Ascending aorta (tissue), 2 donors: ENCODE measurements around the gene FBXO38. TPM values are rescaled to one million over a fixed set of nuclear protein-coding genes. Genes with fewer than 3 reads are reported as not detected.

Experiments used
- DNase-seq, 2 donors: peaks; one replicate each; pipeline ENCODE4 v3.0.0-alpha.2; 2019; ENCODE audit warnings: low spot score in 2 of 2
- H3K27ac ChIP-seq, 2 donors: fragments of 200-600 bp; sonication (generic); one replicate each; pipeline ENCODE4 v1.5.1; 2016 to 2017; ENCODE audit warnings: mild to moderate bottlenecking in 1 of 2
- H3K27me3 ChIP-seq: fragments of 200-600 bp; sonication (generic); one replicate; pipeline ENCODE4 v1.5.1; 2017
- H3K36me3 ChIP-seq, 2 donors: fragments of 200-600 bp; sonication (generic); one replicate each; pipeline ENCODE4 v1.5.1; 2016
- H3K4me1 ChIP-seq, 2 donors: fragments of 200-600 bp; sonication (generic); one replicate each; pipeline ENCODE4 v1.5.1; 2016 to 2017; ENCODE audit warnings: mild to moderate bottlenecking in 1 of 2
- H3K4me3 ChIP-seq, 2 donors: fragments of 200-600 bp; sonication (generic); one replicate each; pipeline ENCODE4 v1.5.1; 2016 to 2017; ENCODE audit warnings: mild to moderate bottlenecking in 1 of 2
- H3K9me3 ChIP-seq, 2 donors: fragments of 200-600 bp; sonication (generic); one replicate each; pipeline ENCODE4 v1.5.1; 2016
- intact Hi-C: fragments of 100-400 bp; cut with DNase I; formaldehyde crosslinking; loops from one replicate; pipeline ENCODE4 v1.15.1; 2023
- total RNA-seq: library from RNA; depleted of rRNA; stranded (reverse); fragments of >200 nt; gene quantifications from one replicate; pipeline ENCODE4 v1.1.0, GENCODE V29; 2016
- TF ChIP-seq, protein P1 (sequence below), 3 experiments: fragments of 200-600 bp in 2 of 3; fragments of 450-650 bp in 1 of 3; sonication (generic) in 2 of 3; IDR thresholded peaks; one replicate each; pipeline ENCODE4 v1.5.1; 2016 to 2019; ENCODE audit warnings: antibody characterized with exemption in 3 of 3, mild to moderate bottlenecking in 1 of 3, moderate library complexity in 1 of 3

The FBXO38 gene
- total RNA-seq, 1 donor from 2014 or later: 12.1 TPM

DNA sequence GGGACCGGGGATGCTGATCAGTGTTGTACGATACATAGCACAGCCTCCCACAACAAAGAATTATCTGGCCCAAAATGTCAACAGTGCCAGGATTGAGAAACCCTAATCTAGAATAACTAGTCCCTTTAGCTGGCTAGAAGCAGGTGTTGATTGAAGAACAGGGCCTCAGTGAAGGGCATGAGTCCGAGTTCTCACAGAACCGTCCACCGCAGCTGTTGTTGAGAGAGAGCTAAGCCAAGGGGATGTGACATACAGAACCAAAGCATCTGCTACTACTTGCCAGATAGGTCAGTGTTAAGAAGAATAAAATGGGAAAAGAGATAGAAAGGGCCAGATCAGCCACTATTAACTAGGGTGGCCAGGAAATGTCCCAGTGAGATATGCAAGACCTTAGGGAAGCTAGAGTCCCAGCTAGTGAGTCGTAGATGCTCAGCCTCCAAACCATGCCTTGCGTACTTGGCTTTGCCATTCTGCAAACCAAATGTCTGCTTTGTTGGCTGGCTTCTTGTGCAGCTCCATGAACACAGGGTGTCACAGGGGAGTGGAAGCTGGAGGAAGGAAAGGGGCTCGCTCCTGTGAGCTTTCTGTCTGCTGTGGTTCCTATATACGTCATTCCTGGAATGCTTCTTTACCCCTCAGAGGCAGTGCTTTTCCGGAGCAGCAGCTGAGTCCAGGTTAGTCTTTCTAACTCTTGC lies 68.9 kb downstream of the FBXO38 start:
- H3K36me3 ChIP-seq: no peaks in the 10 kb centered on the region
- H3K27ac ChIP-seq: no peak overlapping the region
- H3K9me3 ChIP-seq: no peaks in the 10 kb centered on the region
- no peak for DNase-seq
- TF ChIP-seq, protein P1, sequence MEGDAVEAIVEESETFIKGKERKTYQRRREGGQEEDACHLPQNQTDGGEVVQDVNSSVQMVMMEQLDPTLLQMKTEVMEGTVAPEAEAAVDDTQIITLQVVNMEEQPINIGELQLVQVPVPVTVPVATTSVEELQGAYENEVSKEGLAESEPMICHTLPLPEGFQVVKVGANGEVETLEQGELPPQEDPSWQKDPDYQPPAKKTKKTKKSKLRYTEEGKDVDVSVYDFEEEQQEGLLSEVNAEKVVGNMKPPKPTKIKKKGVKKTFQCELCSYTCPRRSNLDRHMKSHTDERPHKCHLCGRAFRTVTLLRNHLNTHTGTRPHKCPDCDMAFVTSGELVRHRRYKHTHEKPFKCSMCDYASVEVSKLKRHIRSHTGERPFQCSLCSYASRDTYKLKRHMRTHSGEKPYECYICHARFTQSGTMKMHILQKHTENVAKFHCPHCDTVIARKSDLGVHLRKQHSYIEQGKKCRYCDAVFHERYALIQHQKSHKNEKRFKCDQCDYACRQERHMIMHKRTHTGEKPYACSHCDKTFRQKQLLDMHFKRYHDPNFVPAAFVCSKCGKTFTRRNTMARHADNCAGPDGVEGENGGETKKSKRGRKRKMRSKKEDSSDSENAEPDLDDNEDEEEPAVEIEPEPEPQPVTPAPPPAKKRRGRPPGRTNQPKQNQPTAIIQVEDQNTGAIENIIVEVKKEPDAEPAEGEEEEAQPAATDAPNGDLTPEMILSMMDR (IDR thresholded peaks at IDR 0.05): no peak
- intact Hi-C loops: no loop called here
- no peaks in the 10 kb centered on the region for H3K27me3 ChIP-seq
- H3K4me3 ChIP-seq: no peak overlapping the region
- no peaks in the 10 kb centered on the region for H3K4me1 ChIP-seq

DNA sequence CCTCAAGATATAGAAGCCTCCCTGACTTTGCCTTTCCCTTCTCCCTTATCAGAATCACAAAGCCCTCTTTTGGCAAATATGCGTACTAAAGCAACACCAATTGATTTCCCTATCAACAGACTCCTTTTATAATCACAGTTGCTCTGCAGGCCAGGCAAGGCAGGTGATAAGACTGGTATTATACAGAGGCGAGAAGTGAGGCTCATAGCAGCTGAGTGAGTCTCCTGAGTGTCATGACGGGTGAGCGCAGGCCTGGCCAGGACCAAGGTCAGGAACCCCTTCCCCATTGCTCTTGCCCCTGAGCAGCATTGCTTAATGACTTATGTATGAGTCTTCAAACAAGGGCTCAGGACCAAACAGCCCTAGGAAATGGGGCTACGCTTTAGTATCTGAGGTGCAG lies 70.8 kb downstream of the FBXO38 start:
- DNase-seq: no peak
- no peaks in the 10 kb centered on the region for H3K9me3 ChIP-seq
- no peak overlapping the region for H3K27ac ChIP-seq
- H3K4me3 ChIP-seq: no peak overlapping the region
- intact Hi-C loops: no loop called here
- H3K27me3 ChIP-seq: no peaks in the 10 kb centered on the region
- no peaks in the 10 kb centered on the region for H3K4me1 ChIP-seq
- no peaks in the 10 kb centered on the region for H3K36me3 ChIP-seq
- TF ChIP-seq, protein P1 (IDR thresholded peaks at IDR 0.05): no peak

DNA sequence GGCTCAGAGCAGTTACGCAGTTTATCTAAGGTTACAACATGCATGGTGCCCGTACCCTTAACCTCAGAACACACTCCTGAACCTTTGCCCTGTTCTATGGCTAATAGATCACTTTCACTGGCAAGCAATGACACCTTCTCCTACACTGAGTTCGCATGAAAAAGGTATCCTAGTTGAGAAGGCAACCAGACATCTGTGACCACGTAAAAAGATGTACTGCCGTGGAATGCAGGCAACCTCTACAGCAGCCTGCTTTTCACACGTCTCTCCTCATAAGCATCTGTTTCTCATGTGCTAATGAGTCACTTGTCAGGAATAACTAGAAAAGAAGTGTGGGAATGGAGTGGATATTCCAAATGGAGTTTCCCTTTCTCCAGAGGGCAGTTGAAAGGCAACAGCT lies 71.4 kb downstream of the FBXO38 start:
- intact Hi-C loops: no loop called here
- no peaks in the 10 kb centered on the region for H3K9me3 ChIP-seq
- TF ChIP-seq, protein P1 (IDR thresholded peaks at IDR 0.05): no peak
- no peaks in the 10 kb centered on the region for H3K4me1 ChIP-seq
- no peak overlapping the region for H3K4me3 ChIP-seq
- DNase-seq: no peak
- no peaks in the 10 kb centered on the region for H3K27me3 ChIP-seq
- no peaks in the 10 kb centered on the region for H3K36me3 ChIP-seq
- H3K27ac ChIP-seq: no peak overlapping the region

DNA sequence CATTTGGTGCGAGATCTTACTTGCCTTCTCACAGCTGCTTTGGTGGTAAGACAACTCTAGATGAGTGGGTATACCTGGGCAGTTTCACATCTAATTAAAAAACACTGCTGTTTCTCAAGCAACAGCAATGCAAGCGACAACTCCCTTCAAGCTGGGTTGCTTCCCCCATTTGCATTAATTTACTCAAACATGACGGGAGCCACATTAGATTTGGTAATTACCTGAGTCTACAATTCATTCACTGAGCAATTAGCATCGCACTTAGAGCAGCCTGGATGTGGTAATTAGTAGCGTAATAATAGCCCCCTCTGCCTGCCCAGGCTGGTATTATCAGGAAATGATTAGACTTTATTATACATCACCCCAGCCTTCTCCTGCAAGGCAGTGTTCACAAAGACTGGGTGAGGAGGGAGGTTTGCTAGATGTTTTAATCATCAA lies 73.4 kb downstream of the FBXO38 start:
- Histone ChIP-seq H3K9me3 (no peaks in the 10 kb centered on the region), H3K4me3 (no peak overlapping the region), H3K4me1 (no peaks in the 10 kb centered on the region), H3K27me3 (no peaks in the 10 kb centered on the region), H3K36me3 (no peaks in the 10 kb centered on the region), H3K27ac (no peak overlapping the region)
- intact Hi-C loops: no loop called here
- no peak for DNase-seq
- TF ChIP-seq, protein P1 (IDR thresholded peaks at IDR 0.05): peak in 1 of 3 experiments; percentile 13

DNA sequence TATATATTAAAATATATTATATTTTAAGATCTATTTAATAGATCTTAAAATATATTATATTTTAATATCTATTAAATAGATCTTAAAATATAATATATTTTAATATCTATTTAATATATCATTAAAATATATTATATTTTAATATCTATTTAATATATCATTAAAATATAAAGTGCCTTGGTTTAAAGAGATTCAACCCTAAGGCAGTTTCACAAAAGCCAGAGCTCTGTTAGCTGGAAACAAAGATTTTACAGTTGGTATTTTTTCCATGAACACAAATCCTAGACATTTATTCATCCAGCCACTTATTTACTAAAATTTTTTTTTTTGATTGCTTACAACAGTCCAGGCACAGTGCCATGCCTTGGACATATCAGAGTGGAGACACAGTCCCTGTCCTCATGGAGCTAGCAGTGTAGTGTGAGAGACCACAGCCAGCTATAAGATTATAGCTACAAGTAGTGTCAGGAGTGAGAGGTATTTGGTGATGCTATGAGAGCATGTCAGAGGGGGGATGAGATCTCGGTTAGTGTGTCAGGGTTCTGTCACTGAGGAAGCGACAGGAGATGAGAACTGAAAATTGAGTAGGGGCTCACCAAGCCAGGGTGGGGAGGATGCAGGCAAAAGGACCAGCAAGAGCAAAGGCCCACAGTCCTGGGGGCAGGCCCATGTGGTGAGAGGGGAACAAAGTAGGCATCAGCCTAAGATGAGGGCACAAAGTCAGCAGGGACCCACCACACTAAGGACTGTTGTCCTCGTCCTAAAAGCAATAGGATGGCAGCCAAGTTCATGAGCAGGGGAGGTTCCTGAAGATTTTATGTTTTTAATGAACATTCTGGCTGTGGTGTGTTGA lies 74.5 kb downstream of the FBXO38 start:
- DNase-seq: no peak
- Histone ChIP-seq H3K27ac (no peak overlapping the region), H3K36me3 (no peaks in the 10 kb centered on the region), H3K27me3 (no peaks in the 10 kb centered on the region), H3K4me1 (no peaks in the 10 kb centered on the region), H3K4me3 (no peak overlapping the region), H3K9me3 (no peaks in the 10 kb centered on the region)
- TF ChIP-seq, protein P1 (IDR thresholded peaks at IDR 0.05): no peak
- intact Hi-C loops: no loop called here
